Transverse colon (tissue), 4 donors: ENCODE results near the gene ARF3.

Experiments
- CTCF ChIP-seq, 5 experiments: fragments of 200-600 bp in 3 of 5; fragments of 450-650 bp in 2 of 5; sonication (generic) in 3 of 5; IDR thresholded peaks; 1 replicate in 2 of 5; 2 replicates in 3 of 5; pipeline ENCODE4 v1.5.1; 2016 to 2017; ENCODE audit warnings: antibody characterized with exemption in 5 of 5, inconsistent platforms in 3 of 5, mild to moderate bottlenecking in 2 of 5, moderate library complexity in 1 of 5
- EP300 ChIP-seq: sonication (generic); formaldehyde crosslinking; IDR thresholded peaks from one replicate; pipeline ENCODE4 v1.6.1; 2017; ENCODE audit warnings: antibody characterized with exemption, low read depth
- POLR2A ChIP-seq: fragments of 450-650 bp; IDR thresholded peaks from one replicate; pipeline ENCODE4 v1.6.1; 2016; ENCODE audit warnings: antibody characterized with exemption, mild to moderate bottlenecking, moderate library complexity
- POLR2AphosphoS5 ChIP-seq, 3 donors: sonication (generic); formaldehyde crosslinking; IDR thresholded peaks; one replicate each; pipeline ENCODE4 v1.6.1; 2016; ENCODE audit warnings: antibody characterized with exemption in 3 of 3

DNA sequence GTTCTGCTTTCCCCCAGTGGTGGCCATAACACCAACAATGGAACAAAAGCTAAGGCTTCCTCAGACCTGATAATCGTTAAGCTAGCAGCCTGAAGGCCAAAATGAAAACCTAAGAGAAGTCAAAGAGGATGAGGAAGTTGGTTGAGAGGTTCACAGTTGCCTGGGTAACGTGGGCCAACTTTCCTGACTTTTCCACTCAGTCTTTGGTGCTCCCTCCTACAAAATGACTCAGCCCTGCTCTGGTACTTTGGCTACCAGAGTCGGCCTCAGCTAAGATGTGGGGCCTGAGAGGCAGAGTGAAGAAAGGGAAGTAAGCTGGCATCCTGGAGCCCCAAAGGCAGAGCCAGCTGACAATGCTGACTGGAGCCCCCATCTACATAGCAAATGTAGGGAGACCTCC is 17.1 kb downstream of the ARF3 start:
- TF ChIP-seq CTCF (IDR thresholded peaks at IDR 0.05): no peak
- no peak for TF ChIP-seq EP300
- TF ChIP-seq POLR2A: no peak
- no peak for TF ChIP-seq POLR2AphosphoS5 (IDR thresholded peaks at IDR 0.05)
